A549 (cell line): ENCODE data around the gene STK4. TPM values are rescaled to one million over a fixed set of nuclear protein-coding genes. Genes with fewer than 3 reads are reported as not detected.
A peak's percentile ranks its signal among the peaks of the same experiment; 100 is the strongest.

Experiments
- ATAC-seq, 2 experiments: fragments of 200-7000 bp in 1 of 2; fragments of >200 bp in 1 of 2; cut with Nextera tagmentation in 1 of 2; cut with Tn5 transposase in 1 of 2; 3 replicates each; pipeline versions ENCODE4 v1.8.0 to v1.9.1; 2018 to 2020; ENCODE audit warnings: mild to moderate bottlenecking in 1 of 2, moderate library complexity in 1 of 2
- CTCF ChIA-PET: fragments of 300-600 bp; sonication (Branson Sonifier 250); formaldehyde crosslinking; extraction: SDS; loops from one replicate; lab custom pipeline; 2021; ENCODE audit warnings: antibody characterized with exemption, inconsistent platforms; lab: Yijun Ruan, JAX
- POLR2A ChIA-PET: fragments of 350-600 bp; formaldehyde crosslinking; extraction: SDS; loops from one replicate; lab custom pipeline; 2021; ENCODE audit warnings: antibody characterized with exemption, inconsistent platforms; lab: Yijun Ruan, JAX
- DNase-seq, 2 experiments: peaks; one replicate each; pipeline versions ENCODE4 v3.0.0 to v3.0.0-alpha.2; 2011 to 2016; ENCODE audit warnings: low read depth in 1 of 2, low spot score in 1 of 2
- FAIRE-seq: peaks from 2 replicates; lab custom pipeline; 2011; peaks lifted over from hg19 to GRCh38; lab: Jason Lieb, UNC
- H3K27ac ChIP-seq, 2 experiments: fragments of >200 bp; sonication (Bioruptor Twin); formaldehyde crosslinking; 3 replicates each; pipeline ENCODE4 v1.5.1; 2016 to 2017
- H3K4me1 ChIP-seq: fragments of >200 bp; sonication (Bioruptor Twin); formaldehyde crosslinking; 3 replicates; pipeline ENCODE4 v1.6.1; 2016
- H3K4me2 ChIP-seq: fragments of >200 bp; sonication (Bioruptor Twin); formaldehyde crosslinking; 3 replicates; pipeline ENCODE4 v1.6.1; 2016
- H3K4me3 ChIP-seq: fragments of >200 bp; sonication (Bioruptor Twin); formaldehyde crosslinking; 3 replicates; pipeline ENCODE4 v1.5.1; 2016
- H3K9me3 ChIP-seq: fragments of >200 bp; sonication (Bioruptor Twin); formaldehyde crosslinking; 3 replicates; pipeline ENCODE4 v1.6.1; 2016
- BHLHE40 ChIP-seq: IDR thresholded peaks from 2 replicates; pipeline ENCODE4 v1.6.1; 2012; ENCODE audit warnings: low read depth, low read length, inconsistent platforms
- CBX2 ChIP-seq: fragments of 200-600 bp; sonication (generic); IDR thresholded peaks from 2 replicates; pipeline ENCODE4 v1.6.1; 2016; ENCODE audit warnings: low read depth, mild to moderate bottlenecking, borderline replicate concordance
- CBX8 ChIP-seq: fragments of 200-600 bp; sonication (generic); IDR thresholded peaks from 2 replicates; pipeline ENCODE4 v1.6.1; 2016
- CTCF ChIP-seq: fragments of >200 bp; sonication (Bioruptor Twin); formaldehyde crosslinking; IDR thresholded peaks from 3 replicates; pipeline ENCODE4 v1.5.1; 2016
- ESRRA ChIP-seq: fragments of 150-350 bp; IDR thresholded peaks from 2 replicates; pipeline ENCODE4 v1.6.1; 2014; ENCODE audit warnings: mild to moderate bottlenecking, low read length, borderline replicate concordance
- FOSL2 ChIP-seq, 2 experiments: fragments of 450-650 bp in 1 of 2; fragments of >200 bp in 1 of 2; sonication (Bioruptor Twin) in 1 of 2; formaldehyde crosslinking; IDR thresholded peaks; 2 replicates each; pipeline versions ENCODE4 v1.5.0 to v1.6.1; 2016 to 2020; ENCODE audit warnings: mild to moderate bottlenecking in 1 of 2, moderate library complexity in 1 of 2
- GATA3 ChIP-seq: IDR thresholded peaks from 2 replicates; pipeline ENCODE4 v1.6.1; 2012; ENCODE audit warnings: borderline replicate concordance
- HES2 ChIP-seq: fragments of >200 bp; sonication (Bioruptor Twin); formaldehyde crosslinking; IDR thresholded peaks from 2 replicates; pipeline ENCODE4 v1.6.1; 2016
- HMGXB4 ChIP-seq: fragments of 250-450 bp; sonication (Bioruptor Pico); IDR thresholded peaks from 2 replicates; pipeline ENCODE4 v1.5.0; 2021; ENCODE audit warnings: mild to moderate bottlenecking, moderate library complexity, borderline replicate concordance
- HOXB5 ChIP-seq: fragments of 250-450 bp; sonication (Bioruptor Pico); IDR thresholded peaks from 2 replicates; pipeline ENCODE4 v1.5.0; 2020; ENCODE audit warnings: mild to moderate bottlenecking, moderate library complexity
- KDM1A ChIP-seq: fragments of 200-600 bp; sonication (generic); IDR thresholded peaks from 2 replicates; pipeline ENCODE4 v1.6.1; 2016; ENCODE audit warnings: low read depth, mild to moderate bottlenecking
- MAZ ChIP-seq: fragments of 150-350 bp; IDR thresholded peaks from 2 replicates; pipeline ENCODE4 v1.6.1; 2014; ENCODE audit warnings: antibody characterized with exemption, low read depth, low read length, borderline replicate concordance
- MYC ChIP-seq: IDR thresholded peaks from 2 replicates; pipeline ENCODE4 v1.6.1; 2012; ENCODE audit warnings: mild to moderate bottlenecking, inconsistent platforms, low read length, improper control_type of control experiment, borderline replicate concordance
- NPAS2 ChIP-seq: fragments of 250-450 bp; sonication (Bioruptor Pico); IDR thresholded peaks from 2 replicates; pipeline ENCODE4 v1.8.0; 2022; ENCODE audit warnings: mild to moderate bottlenecking, moderate library complexity, borderline replicate concordance
- NR3C1 ChIP-seq: fragments of >200 bp; sonication (Bioruptor Twin); formaldehyde crosslinking; IDR thresholded peaks from 3 replicates; pipeline ENCODE4 v1.6.1; 2017
- PBX3 ChIP-seq: IDR thresholded peaks from 2 replicates; pipeline ENCODE4 v1.6.1; 2012
- PHF8 ChIP-seq: fragments of 200-600 bp; sonication (generic); IDR thresholded peaks from 2 replicates; pipeline ENCODE4 v1.6.1; 2016; ENCODE audit warnings: low read depth, mild to moderate bottlenecking, antibody characterized with exemption, moderate library complexity, borderline replicate concordance
- POLR2A ChIP-seq: IDR thresholded peaks from 2 replicates; pipeline ENCODE4 v1.6.1; 2012; ENCODE audit warnings: mild to moderate bottlenecking, low read length
- POLR2AphosphoS2 ChIP-seq: conservative IDR thresholded peaks from 2 replicates; pipeline ENCODE4 v1.6.1; 2012; ENCODE audit warnings: low read length, improper control_type of control experiment, inconsistent platforms
- RAD21 ChIP-seq, 2 experiments: fragments of >200 bp in 1 of 2; sonication (Bioruptor Twin) in 1 of 2; formaldehyde crosslinking in 1 of 2; IDR thresholded peaks in 1 of 2; conservative IDR thresholded peaks in 1 of 2; 2 replicates in 1 of 2; 3 replicates in 1 of 2; pipeline ENCODE4 v1.6.1; 2012 to 2018; ENCODE audit warnings: inconsistent platforms in 1 of 2
- REST ChIP-seq: fragments of 200-600 bp; sonication (generic); IDR thresholded peaks from 2 replicates; pipeline ENCODE4 v1.6.1; 2016; ENCODE audit warnings: antibody characterized with exemption, mild to moderate bottlenecking, moderate library complexity
- SMC3 ChIP-seq: fragments of >200 bp; sonication (Bioruptor Twin); formaldehyde crosslinking; IDR thresholded peaks from 3 replicates; pipeline ENCODE4 v1.6.1; 2018; ENCODE audit warnings: inconsistent platforms
- WGBS: methylation state at CpG from one replicate; pipeline ENCODE4 v1.1.6; 2017; ENCODE audit errors: missing lambda C conversion rate; 5-methylcytosine and 5-hydroxymethylcytosine counted together
- polyA plus RNA-seq, 4 experiments: library from polyadenylated mRNA; depleted of rRNA in 3 of 4; stranded (reverse); fragments of >200 nt; fragmentation: RNase III in 1 of 4; extraction: RNeasy Plus Mini Kit Qiagen cat#74134 plus additional on column Dnase treatment in 1 of 4; gene quantifications; 2 replicates in 3 of 4; 3 replicates in 1 of 4; pipeline ENCODE4 v1.2.3, GENCODE V29; 2011 to 2017
- TF ChIP-seq, protein P1 (sequence below): IDR thresholded peaks from 2 replicates; pipeline ENCODE4 v1.6.1; 2012; ENCODE audit warnings: low read depth, borderline replicate concordance
- TF ChIP-seq, protein P2 (sequence below): fragments of 450-650 bp; IDR thresholded peaks from 2 replicates; pipeline ENCODE4 v1.6.1; 2014; ENCODE audit warnings: antibody characterized with exemption

STK4 gene
- polyA plus RNA-seq, 2 of the 4 experiments (the other 2 are of a cell fraction): 14.5 to 34.5 TPM

DNA sequence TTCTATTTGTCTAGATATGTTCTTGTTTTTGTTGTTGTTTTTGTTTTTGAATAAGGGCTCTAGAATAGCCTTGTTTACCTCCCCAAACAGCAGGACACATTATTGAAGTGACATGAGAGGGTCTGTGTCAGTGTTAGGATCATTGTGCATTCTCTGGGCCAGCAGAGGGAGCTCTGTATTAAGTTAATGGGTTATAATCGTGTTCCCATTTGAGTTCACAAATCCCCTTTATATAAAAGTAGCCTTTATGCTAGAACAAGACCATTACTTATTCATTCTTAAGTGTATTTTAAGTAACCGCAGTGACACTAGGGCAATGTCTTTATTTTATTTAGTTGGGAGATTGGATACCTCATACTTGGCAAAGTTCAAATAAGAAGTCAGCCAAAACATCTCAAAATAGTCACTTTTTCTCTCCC lies 44.8 kb downstream of the STK4 start:
- H3K4me1 ChIP-seq: peaks cover 12% of the 10 kb centered on the region
- FAIRE-seq: no peak
- 22% methylated on average over 2 of the region's 2 CpGs for WGBS
- no peak overlapping the region for H3K4me3 ChIP-seq
- ATAC-seq: peak; percentile 90 to 91
- H3K9me3 ChIP-seq: no peaks in the 10 kb centered on the region
- CTCF ChIA-PET: interaction anchor here (0.7 to 6.4 kb wide), 38 partner anchors 9 to 426 kb away, joined by 3 to 101 read pairs (median 5); partner anchors contain the start of genes TOMM34, TP53TG5 and WFDC12
- H3K27ac ChIP-seq: no peak overlapping the region
- peak; percentile 75 for TF ChIP-seq SMC3
- TF ChIP-seq RAD21 (conservative IDR thresholded peaks at IDR 0.05 in 1 of 2, IDR thresholded peaks at IDR 0.05 in 1 of 2): peak; percentile 74 to 82
- no peak for TF ChIP-seq HES2
- no peak for TF ChIP-seq ESRRA
- no peak for TF ChIP-seq REST
- TF ChIP-seq NR3C1: no peak
- TF ChIP-seq, protein P1, sequence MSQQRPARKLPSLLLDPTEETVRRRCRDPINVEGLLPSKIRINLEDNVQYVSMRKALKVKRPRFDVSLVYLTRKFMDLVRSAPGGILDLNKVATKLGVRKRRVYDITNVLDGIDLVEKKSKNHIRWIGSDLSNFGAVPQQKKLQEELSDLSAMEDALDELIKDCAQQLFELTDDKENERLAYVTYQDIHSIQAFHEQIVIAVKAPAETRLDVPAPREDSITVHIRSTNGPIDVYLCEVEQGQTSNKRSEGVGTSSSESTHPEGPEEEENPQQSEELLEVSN: no peak
- peak; percentile 92 for TF ChIP-seq CTCF
- no peak for TF ChIP-seq CBX8
- no peak for TF ChIP-seq BHLHE40
- TF ChIP-seq, all 56 proteins: peak for 3
- POLR2A ChIA-PET: no interaction called here
- peak; percentile 46 to 47 for DNase-seq
- no peak overlapping the region for H3K4me2 ChIP-seq

GRCh38 chr20:45012682-45013302 lies 46.5 kb downstream of the STK4 start:
- POLR2A ChIA-PET: no interaction called here
- TF ChIP-seq KDM1A: no peak
- no peak for TF ChIP-seq PBX3
- no peak for TF ChIP-seq NPAS2 (CRISPR knock-in tag)
- TF ChIP-seq FOSL2 (IDR thresholded peaks at IDR 0.05): no peak
- TF ChIP-seq FOSL2 (CRISPR knock-in tag; IDR thresholded peaks at IDR 0.05): no peak
- TF ChIP-seq CBX2: no peak
- no peak for TF ChIP-seq GATA3
- no peak for TF ChIP-seq MYC
- no peak for TF ChIP-seq POLR2A
- TF ChIP-seq HMGXB4 (CRISPR knock-in tag): no peak
- TF ChIP-seq, protein P2, sequence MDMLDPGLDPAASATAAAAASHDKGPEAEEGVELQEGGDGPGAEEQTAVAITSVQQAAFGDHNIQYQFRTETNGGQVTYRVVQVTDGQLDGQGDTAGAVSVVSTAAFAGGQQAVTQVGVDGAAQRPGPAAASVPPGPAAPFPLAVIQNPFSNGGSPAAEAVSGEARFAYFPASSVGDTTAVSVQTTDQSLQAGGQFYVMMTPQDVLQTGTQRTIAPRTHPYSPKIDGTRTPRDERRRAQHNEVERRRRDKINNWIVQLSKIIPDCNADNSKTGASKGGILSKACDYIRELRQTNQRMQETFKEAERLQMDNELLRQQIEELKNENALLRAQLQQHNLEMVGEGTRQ: no peak
- no peak for TF ChIP-seq PHF8
- TF ChIP-seq, protein P1: no peak
- TF ChIP-seq MAZ: no peak
- no peak for TF ChIP-seq HOXB5
- no peak for TF ChIP-seq POLR2AphosphoS2
- no peak for TF ChIP-seq NR3C1
- no peak for TF ChIP-seq ESRRA

More at GRCh38 chr20:45012682-45013302, 46.5 kb downstream of the STK4 start:
- no peak overlapping the region for H3K4me3 ChIP-seq
- peak overlapping the region; percentile 36; the same call in 2 of the 3 replicates for H3K4me2 ChIP-seq
- 61% methylated on average over 3 of the region's 3 CpGs for WGBS
- ATAC-seq (no peak; a peak in 1 of 6 replicates), DNase-seq (no peak), FAIRE-seq (no peak)
- no peaks in the 10 kb centered on the region for H3K9me3 ChIP-seq
- CTCF ChIA-PET: interaction anchor here (0.6 to 6.4 kb wide), 12 partner anchors 21 to 306 kb away, joined by 3 to 101 read pairs (median 4); no protein-coding TSS in a partner anchor
- no peak overlapping the region for H3K27ac ChIP-seq
- peaks cover 12% of the 10 kb centered on the region for H3K4me1 ChIP-seq
